MCF 10A (cell line): ENCODE results near the gene CD180. TPM values are rescaled to one million over a fixed set of nuclear protein-coding genes. Genes with fewer than 3 reads are reported as not detected.

Source experiments
- BruUV-seq: library from RNA; stranded (reverse); fragments of 400-500 nt; replicated peaks from 2 replicates; lab custom pipeline; 2021; lab: Mats Ljungman, UMichigan
- CTCF ChIA-PET: fragments of 300-600 bp; sonication (Branson Sonifier 250); formaldehyde crosslinking; extraction: SDS; loops from one replicate; lab custom pipeline; 2021; ENCODE audit warnings: antibody characterized with exemption, inconsistent platforms; lab: Yijun Ruan, JAX
- POLR2A ChIA-PET: fragments of 300-600, 350-650 bp; sonication (Branson Sonifier 250); formaldehyde crosslinking; extraction: SDS; loops from one replicate; lab custom pipeline; 2020; ENCODE audit warnings: antibody characterized with exemption, inconsistent platforms; lab: Yijun Ruan, JAX
- DNase-seq: peaks from one replicate; pipeline ENCODE4 v3.0.0-alpha.2; 2018; ENCODE audit not compliant: unreplicated experiment
- H3K27ac Mint-ChIP-seq: one replicate; pipeline ENCODE4 v1.8.0; 2022; ENCODE audit warnings: mild to moderate bottlenecking, low read depth, mixed read lengths; ENCODE audit not compliant: unreplicated experiment
- H3K27me3 Mint-ChIP-seq: one replicate; pipeline ENCODE4 v1.8.0; 2022; ENCODE audit warnings: mixed read lengths; ENCODE audit not compliant: insufficient read depth, unreplicated experiment
- H3K36me3 Mint-ChIP-seq: one replicate; pipeline ENCODE4 v1.8.0; 2022; ENCODE audit warnings: mild to moderate bottlenecking, moderate library complexity, mixed read lengths; ENCODE audit not compliant: insufficient read depth, unreplicated experiment
- H3K4me1 Mint-ChIP-seq: one replicate; pipeline ENCODE4 v1.8.0; 2022; ENCODE audit warnings: mixed read lengths; ENCODE audit not compliant: insufficient read depth, unreplicated experiment
- H3K4me3 Mint-ChIP-seq: one replicate; pipeline ENCODE4 v1.8.0; 2022; ENCODE audit warnings: mild to moderate bottlenecking, moderate library complexity, mixed read lengths; ENCODE audit not compliant: unreplicated experiment
- H3K9me3 Mint-ChIP-seq: one replicate; pipeline ENCODE4 v1.8.0; 2022; ENCODE audit warnings: mixed read lengths; ENCODE audit not compliant: unreplicated experiment
- intact Hi-C: fragments of 100-400 bp; cut with micrococcal nuclease; formaldehyde crosslinking; loops from 2 replicates; pipeline ENCODE4 v1.14.1; 2022
- total RNA-seq: library from RNA; stranded (reverse); gene quantifications from 2 replicates; pipeline ENCODE4 v1.2.3, GENCODE V29; 2022
- TF ChIP-seq, protein P1 (sequence below): fragments of 200-600 bp; IDR thresholded peaks from one replicate; pipeline ENCODE4 v1.8.0; 2022; ENCODE audit warnings: antibody characterized with exemption, mild to moderate bottlenecking; ENCODE audit not compliant: unreplicated experiment

Gene CD180
- total RNA-seq, 1 experiment from 2014 or later = 0.07 TPM

DNA sequence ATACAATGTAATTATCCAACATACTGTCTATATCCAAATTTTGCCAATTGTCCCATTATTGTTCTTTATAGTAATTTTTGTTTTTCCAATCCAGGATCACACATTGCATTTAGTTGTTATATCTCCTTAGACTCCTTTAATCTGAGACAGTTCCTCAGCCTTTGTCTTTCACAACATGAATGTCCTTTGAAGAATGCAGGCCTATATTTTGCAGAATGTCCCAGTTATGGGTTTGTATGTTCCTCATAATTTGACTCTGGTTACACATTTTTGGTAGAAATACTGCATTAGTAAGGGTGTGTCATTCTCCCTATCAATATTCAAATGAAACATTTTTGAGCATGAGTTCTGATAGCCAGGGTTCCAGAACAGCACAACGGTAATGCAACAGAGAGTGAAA lies 6.7 kb downstream of the CD180 start:
- H3K4me1 Mint-ChIP-seq = peaks cover 6% of the 10 kb centered on the region
- H3K4me3 Mint-ChIP-seq = no peak overlapping the region
- H3K9me3 Mint-ChIP-seq = no peaks in the 10 kb centered on the region
- ChIA-PET POLR2A (no interaction called here), CTCF (interaction anchor here (1.2 kb wide), 1 partner anchor 18 kb away, joined by 5 read pairs; no protein-coding TSS in a partner anchor)
- no peaks in the 10 kb centered on the region for H3K27me3 Mint-ChIP-seq
- intact Hi-C loops = no loop called here
- no peaks in the 10 kb centered on the region for H3K36me3 Mint-ChIP-seq
- TF ChIP-seq, protein P1, sequence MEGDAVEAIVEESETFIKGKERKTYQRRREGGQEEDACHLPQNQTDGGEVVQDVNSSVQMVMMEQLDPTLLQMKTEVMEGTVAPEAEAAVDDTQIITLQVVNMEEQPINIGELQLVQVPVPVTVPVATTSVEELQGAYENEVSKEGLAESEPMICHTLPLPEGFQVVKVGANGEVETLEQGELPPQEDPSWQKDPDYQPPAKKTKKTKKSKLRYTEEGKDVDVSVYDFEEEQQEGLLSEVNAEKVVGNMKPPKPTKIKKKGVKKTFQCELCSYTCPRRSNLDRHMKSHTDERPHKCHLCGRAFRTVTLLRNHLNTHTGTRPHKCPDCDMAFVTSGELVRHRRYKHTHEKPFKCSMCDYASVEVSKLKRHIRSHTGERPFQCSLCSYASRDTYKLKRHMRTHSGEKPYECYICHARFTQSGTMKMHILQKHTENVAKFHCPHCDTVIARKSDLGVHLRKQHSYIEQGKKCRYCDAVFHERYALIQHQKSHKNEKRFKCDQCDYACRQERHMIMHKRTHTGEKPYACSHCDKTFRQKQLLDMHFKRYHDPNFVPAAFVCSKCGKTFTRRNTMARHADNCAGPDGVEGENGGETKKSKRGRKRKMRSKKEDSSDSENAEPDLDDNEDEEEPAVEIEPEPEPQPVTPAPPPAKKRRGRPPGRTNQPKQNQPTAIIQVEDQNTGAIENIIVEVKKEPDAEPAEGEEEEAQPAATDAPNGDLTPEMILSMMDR = no peak
- no peak overlapping the region for H3K27ac Mint-ChIP-seq
- no TSS peak for BruUV-seq
- no peak for DNase-seq

DNA sequence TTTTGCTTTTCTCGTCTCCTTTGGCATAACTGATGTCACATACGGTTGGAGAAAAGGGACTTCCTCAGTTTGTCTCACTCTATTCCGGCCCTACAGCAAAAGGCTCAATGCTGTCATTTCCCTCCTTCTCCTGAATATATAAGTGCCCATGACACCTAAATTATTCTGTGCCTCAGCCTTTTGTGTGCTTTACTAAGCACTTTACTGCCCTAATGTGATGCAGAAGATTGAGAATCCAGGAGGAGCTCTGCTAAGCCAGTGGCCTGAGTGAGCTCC lies 7.6 kb downstream of the CD180 start:
- Mint-ChIP-seq H3K27me3 (no peaks in the 10 kb centered on the region), H3K27ac (no peak overlapping the region), H3K9me3 (no peaks in the 10 kb centered on the region), H3K36me3 (no peaks in the 10 kb centered on the region), H3K4me3 (no peak overlapping the region), H3K4me1 (no peaks in the 10 kb centered on the region)
- CTCF ChIA-PET = interaction anchor here (1.2 kb wide), 1 partner anchor 19 kb away, joined by 5 read pairs; no protein-coding TSS in a partner anchor
- no TSS peak for BruUV-seq
- intact Hi-C loops = no loop called here
- POLR2A ChIA-PET = interaction anchor here (0.8 kb wide), 1 partner anchor 13 kb away, joined by 3 read pairs; no protein-coding TSS in a partner anchor
- TF ChIP-seq, protein P1 = no peak
- DNase-seq = no peak

DNA sequence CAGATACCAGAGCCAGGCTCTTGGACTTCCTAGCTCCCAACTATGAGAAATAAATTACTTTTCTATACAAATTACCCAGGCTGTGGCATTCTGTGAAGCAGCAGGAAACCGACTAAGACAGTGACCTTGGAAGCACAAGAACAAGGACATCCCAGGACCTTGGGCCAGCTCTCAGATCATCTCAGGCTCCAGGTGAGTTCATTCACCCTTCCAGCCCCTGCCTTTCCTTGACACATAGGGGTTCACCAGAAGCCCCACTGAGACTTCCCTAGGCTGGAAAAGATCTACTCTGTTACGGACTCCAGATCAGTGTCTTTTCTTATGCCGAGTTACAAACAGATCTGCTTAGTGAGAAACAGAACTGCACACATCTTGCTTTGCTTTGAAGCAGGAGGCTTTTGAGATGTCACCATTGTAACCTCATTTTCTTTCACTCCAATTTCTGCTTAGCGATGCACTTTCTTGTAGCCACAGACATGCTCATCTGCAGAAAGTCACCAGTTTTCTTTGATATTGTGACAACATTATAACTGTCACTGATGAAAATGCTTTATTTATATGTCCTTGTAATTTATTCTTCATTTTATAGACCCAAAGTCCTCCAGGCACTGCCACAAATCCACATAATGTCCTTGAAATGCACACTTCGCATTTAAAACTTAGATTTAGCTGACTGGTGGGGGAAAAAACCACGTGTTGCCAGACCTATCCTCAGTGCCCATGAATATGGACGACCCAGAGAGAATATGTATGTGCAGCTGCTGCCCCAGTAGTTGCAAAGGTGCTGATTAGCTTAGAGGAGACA lies 8.1 kb downstream of the CD180 start:
- intact Hi-C loops = no loop called here
- Mint-ChIP-seq H3K27me3 (no peaks in the 10 kb centered on the region), H3K4me3 (no peak overlapping the region), H3K27ac (no peak overlapping the region), H3K9me3 (no peaks in the 10 kb centered on the region), H3K4me1 (no peaks in the 10 kb centered on the region), H3K36me3 (no peaks in the 10 kb centered on the region)
- TF ChIP-seq, protein P1 = no peak
- no peak for DNase-seq
- POLR2A ChIA-PET = interaction anchor here (0.8 kb wide), 1 partner anchor 14 kb away, joined by 3 read pairs; no protein-coding TSS in a partner anchor
- CTCF ChIA-PET = interaction anchor here (1.2 kb wide), 1 partner anchor 19 kb away, joined by 5 read pairs; no protein-coding TSS in a partner anchor
- no TSS peak for BruUV-seq

DNA sequence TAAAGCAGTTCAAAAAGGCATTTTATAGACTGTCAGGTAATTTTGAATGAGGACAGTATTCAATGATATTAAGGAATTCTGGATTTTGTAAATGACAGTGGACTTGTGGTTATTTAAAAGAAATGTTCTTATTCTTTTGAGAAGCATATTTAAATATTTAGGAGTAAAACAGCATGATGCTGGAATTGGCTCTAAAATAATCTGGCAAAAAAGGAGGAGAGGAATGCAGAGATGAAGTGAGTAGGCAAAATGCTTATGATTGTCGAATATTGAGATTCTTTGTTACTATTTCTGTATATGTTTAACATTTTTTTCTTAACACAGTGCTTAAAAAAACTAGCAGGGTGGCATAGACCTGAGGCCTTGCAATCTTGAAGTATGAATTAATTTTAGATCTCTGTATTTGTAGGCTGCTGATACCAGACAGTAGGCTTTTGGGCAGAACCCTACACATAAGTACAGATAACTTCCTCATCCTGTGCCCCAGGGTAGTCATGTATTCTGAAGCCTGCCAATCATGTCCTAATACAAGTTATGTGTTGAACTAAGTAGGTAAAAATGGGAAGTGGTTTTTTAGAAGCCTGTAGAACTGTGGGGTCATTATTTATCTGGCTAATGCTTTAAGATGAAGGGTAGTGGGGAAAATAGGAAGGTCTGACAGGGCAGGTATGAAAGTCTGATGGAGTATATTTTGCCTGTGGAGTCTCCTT lies 9.4 kb downstream of the CD180 start:
- DNase-seq = no peak
- Mint-ChIP-seq H3K4me3 (no peak overlapping the region), H3K27ac (no peak overlapping the region), H3K4me1 (peaks cover 12% of the 10 kb centered on the region), H3K9me3 (no peaks in the 10 kb centered on the region), H3K27me3 (no peaks in the 10 kb centered on the region), H3K36me3 (no peaks in the 10 kb centered on the region)
- intact Hi-C loops = no loop called here
- POLR2A ChIA-PET = no interaction called here
- CTCF ChIA-PET = no interaction called here
- TF ChIP-seq, protein P1 = no peak
- BruUV-seq = no TSS peak
